ENCODE measurements around the gene B3GALT5.

DNA sequence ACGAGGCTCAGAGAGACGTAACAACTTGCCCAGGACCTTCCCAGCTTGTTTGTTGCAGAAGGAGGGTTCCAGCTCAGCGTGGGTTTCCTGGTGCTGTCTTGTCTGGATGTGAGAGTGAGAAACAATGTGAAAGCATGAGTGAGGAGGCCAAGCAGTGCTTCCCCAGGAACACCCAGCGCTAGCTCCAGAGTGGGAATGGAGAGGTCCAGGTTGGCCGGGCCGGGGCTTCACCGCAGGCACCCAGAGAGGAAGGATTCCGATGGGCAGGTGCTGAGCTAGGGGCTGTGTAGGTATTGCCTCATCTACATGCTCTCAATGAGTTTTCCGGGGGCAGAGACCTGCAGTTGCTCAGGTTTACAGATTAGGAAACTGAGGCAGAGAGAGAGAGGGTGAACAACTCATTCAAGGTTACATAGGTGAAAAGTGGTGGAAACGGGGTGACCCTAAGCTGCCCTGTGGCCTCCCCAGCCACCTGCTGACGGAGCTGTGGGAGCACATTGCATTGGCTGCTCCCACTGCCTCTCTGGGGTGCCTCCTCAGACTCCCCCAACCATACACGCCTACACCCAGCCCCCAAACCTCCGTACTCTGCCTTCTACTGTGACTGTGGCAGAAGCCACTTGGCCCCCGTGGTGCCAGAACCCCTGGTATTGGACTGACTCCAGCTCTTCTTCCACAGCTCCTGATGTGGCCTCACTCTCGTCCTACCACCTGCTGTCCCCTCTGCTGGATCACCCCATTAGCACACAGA is 51.2 kb downstream of the B3GALT5 start:
- TF ChIP-seq POLR2A (IDR thresholded peaks at IDR 0.05; ENCODE audit: low read length) (no peak), KDM1A (IDR thresholded peaks at IDR 0.05; ENCODE audit: low read depth) (no peak), EHMT2 (IDR thresholded peaks at IDR 0.05; ENCODE audit: low read depth) (no peak), RAD21 (conservative IDR thresholded peaks at IDR 0.05 in 1 of 2, IDR thresholded peaks at IDR 0.05 in 1 of 2) (no peak), ZSCAN20 (CRISPR knock-in tag; IDR thresholded peaks at IDR 0.05) (no peak), CEBPB (IDR thresholded peaks at IDR 0.05) (no peak)
- TF ChIP-seq, protein P1, sequence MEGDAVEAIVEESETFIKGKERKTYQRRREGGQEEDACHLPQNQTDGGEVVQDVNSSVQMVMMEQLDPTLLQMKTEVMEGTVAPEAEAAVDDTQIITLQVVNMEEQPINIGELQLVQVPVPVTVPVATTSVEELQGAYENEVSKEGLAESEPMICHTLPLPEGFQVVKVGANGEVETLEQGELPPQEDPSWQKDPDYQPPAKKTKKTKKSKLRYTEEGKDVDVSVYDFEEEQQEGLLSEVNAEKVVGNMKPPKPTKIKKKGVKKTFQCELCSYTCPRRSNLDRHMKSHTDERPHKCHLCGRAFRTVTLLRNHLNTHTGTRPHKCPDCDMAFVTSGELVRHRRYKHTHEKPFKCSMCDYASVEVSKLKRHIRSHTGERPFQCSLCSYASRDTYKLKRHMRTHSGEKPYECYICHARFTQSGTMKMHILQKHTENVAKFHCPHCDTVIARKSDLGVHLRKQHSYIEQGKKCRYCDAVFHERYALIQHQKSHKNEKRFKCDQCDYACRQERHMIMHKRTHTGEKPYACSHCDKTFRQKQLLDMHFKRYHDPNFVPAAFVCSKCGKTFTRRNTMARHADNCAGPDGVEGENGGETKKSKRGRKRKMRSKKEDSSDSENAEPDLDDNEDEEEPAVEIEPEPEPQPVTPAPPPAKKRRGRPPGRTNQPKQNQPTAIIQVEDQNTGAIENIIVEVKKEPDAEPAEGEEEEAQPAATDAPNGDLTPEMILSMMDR (IDR thresholded peaks at IDR 0.05), result no peak
- TF ChIP-seq, protein P2, sequence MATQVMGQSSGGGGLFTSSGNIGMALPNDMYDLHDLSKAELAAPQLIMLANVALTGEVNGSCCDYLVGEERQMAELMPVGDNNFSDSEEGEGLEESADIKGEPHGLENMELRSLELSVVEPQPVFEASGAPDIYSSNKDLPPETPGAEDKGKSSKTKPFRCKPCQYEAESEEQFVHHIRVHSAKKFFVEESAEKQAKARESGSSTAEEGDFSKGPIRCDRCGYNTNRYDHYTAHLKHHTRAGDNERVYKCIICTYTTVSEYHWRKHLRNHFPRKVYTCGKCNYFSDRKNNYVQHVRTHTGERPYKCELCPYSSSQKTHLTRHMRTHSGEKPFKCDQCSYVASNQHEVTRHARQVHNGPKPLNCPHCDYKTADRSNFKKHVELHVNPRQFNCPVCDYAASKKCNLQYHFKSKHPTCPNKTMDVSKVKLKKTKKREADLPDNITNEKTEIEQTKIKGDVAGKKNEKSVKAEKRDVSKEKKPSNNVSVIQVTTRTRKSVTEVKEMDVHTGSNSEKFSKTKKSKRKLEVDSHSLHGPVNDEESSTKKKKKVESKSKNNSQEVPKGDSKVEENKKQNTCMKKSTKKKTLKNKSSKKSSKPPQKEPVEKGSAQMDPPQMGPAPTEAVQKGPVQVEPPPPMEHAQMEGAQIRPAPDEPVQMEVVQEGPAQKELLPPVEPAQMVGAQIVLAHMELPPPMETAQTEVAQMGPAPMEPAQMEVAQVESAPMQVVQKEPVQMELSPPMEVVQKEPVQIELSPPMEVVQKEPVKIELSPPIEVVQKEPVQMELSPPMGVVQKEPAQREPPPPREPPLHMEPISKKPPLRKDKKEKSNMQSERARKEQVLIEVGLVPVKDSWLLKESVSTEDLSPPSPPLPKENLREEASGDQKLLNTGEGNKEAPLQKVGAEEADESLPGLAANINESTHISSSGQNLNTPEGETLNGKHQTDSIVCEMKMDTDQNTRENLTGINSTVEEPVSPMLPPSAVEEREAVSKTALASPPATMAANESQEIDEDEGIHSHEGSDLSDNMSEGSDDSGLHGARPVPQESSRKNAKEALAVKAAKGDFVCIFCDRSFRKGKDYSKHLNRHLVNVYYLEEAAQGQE (IDR thresholded peaks at IDR 0.05), result no peak
- TF ChIP-seq, protein P3, sequence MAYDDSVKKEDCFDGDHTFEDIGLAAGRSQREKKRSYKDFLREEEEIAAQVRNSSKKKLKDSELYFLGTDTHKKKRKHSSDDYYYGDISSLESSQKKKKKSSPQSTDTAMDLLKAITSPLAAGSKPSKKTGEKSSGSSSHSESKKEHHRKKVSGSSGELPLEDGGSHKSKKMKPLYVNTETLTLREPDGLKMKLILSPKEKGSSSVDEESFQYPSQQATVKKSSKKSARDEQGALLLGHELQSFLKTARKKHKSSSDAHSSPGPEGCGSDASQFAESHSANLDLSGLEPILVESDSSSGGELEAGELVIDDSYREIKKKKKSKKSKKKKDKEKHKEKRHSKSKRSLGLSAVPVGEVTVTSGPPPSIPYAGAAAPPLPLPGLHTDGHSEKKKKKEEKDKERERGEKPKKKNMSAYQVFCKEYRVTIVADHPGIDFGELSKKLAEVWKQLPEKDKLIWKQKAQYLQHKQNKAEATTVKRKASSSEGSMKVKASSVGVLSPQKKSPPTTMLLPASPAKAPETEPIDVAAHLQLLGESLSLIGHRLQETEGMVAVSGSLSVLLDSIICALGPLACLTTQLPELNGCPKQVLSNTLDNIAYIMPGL (CRISPR knock-in tag; IDR thresholded peaks at IDR 0.05; ENCODE audit: borderline replicate concordance), result no peak
